Measurements from ENCODE around the gene HDAC5.

- no peak for TF ChIP-seq REST (IDR thresholded peaks at IDR 0.05; ENCODE audit: insufficient replicate concordance, low read depth)
- peak; percentile 44 for TF ChIP-seq CTCF (IDR thresholded peaks at IDR 0.05; ENCODE audit: insufficient read depth, low read length)
- TF ChIP-seq POLR2AphosphoS5 (IDR thresholded peaks at IDR 0.05; ENCODE audit: low read depth), result no peak
- no peak for TF ChIP-seq GABPA (IDR thresholded peaks at IDR 0.05; ENCODE audit: low read depth)
Measured at GRCh38 chr17:44115585-44116415, 7.6 kb downstream of the HDAC5 start.
